Naive thymus-derived CD4-positive, alpha-beta T cell (primary cell): ENCODE results near the gene POC1A. TPM values are rescaled to one million over a fixed set of nuclear protein-coding genes. Genes with fewer than 3 reads are reported as not detected.
"Not testable (repeated sequence)": the region's sequence is repeated elsewhere in the genome, so short reads cannot be mapped to it uniquely, and the experiment has no call there.

Source experiments
- ATAC-seq: fragments of 150-1000 bp; cut with Tn5 transposase; 2 replicates; pipeline ENCODE4 v1.10.0; 2021; ENCODE audit warnings: mild to moderate bottlenecking, moderate library complexity
- CTCF ChIA-PET: fragments of 350-600 bp; sonication (Branson Sonifier 250); formaldehyde crosslinking; loops from one replicate; lab custom pipeline; 2021; ENCODE audit warnings: antibody characterized with exemption; lab: Charles Lee
- POLR2A ChIA-PET: fragments of 350-600 bp; sonication (Branson Sonifier 250); formaldehyde crosslinking; loops from one replicate; lab custom pipeline; 2021; ENCODE audit warnings: antibody characterized with exemption, inconsistent platforms; lab: Charles Lee
- DNase-seq, 9 donors: peaks; one replicate each; pipeline versions ENCODE4 v3.0.0 to v3.0.0-alpha.2; 2020 to 2022; ENCODE audit warnings: mixed read lengths in 1 of 9
- H3K27ac ChIP-seq: one replicate; pipeline ENCODE4 v1.7.0; 2013; ENCODE audit warnings: mild to moderate bottlenecking, low read depth, low read length, moderate library complexity
- H3K27me3 ChIP-seq, 2 donors: one replicate each; pipeline ENCODE4 v1.7.0; 2013; ENCODE audit warnings: low read length in 2 of 2, mild to moderate bottlenecking in 2 of 2, moderate library complexity in 2 of 2; ENCODE audit not compliant: control insufficient read depth in 2 of 2, insufficient read depth in 2 of 2
- H3K36me3 ChIP-seq, 3 experiments: 1 replicate in 2 of 3; 2 replicates in 1 of 3; pipeline ENCODE4 v1.7.0; 2013; ENCODE audit warnings: low read length in 3 of 3, mild to moderate bottlenecking in 3 of 3, moderate library complexity in 1 of 3; ENCODE audit not compliant: insufficient read depth in 3 of 3, control insufficient read depth in 2 of 3
- H3K4me1 ChIP-seq, 2 donors: one replicate each; pipeline ENCODE4 v1.7.0; 2013; ENCODE audit warnings: low read length in 2 of 2, mild to moderate bottlenecking in 2 of 2, moderate library complexity in 1 of 2; ENCODE audit not compliant: control insufficient read depth in 2 of 2, insufficient read depth in 2 of 2
- H3K4me3 ChIP-seq: 2 replicates; pipeline ENCODE4 v1.7.0; 2013; ENCODE audit warnings: mild to moderate bottlenecking, low read length
- H3K9me3 ChIP-seq, 3 experiments: 1 replicate in 2 of 3; 2 replicates in 1 of 3; pipeline ENCODE4 v1.7.0; 2013; ENCODE audit warnings: low read length in 3 of 3; ENCODE audit not compliant: control insufficient read depth in 2 of 3
- H3K27ac Mint-ChIP-seq, 9 donors: one replicate each; pipeline ENCODE4 v1.8.0; 2020 to 2022; ENCODE audit warnings: mixed read lengths in 9 of 9, mild to moderate bottlenecking in 8 of 9, moderate library complexity in 5 of 9, inconsistent platforms in 2 of 9
- H3K27me3 Mint-ChIP-seq, 5 donors: one replicate each; pipeline ENCODE4 v1.8.0; 2021 to 2022; ENCODE audit warnings: mixed read lengths in 5 of 5, mild to moderate bottlenecking in 1 of 5
- H3K36me3 Mint-ChIP-seq, 5 donors: one replicate each; pipeline ENCODE4 v1.8.0; 2020 to 2022; ENCODE audit warnings: mixed read lengths in 5 of 5, mild to moderate bottlenecking in 3 of 5, inconsistent platforms in 1 of 5
- H3K4me1 Mint-ChIP-seq, 7 donors: one replicate each; pipeline ENCODE4 v1.8.0; 2020 to 2022; ENCODE audit warnings: mixed read lengths in 7 of 7, mild to moderate bottlenecking in 3 of 7, inconsistent platforms in 1 of 7
- H3K4me3 Mint-ChIP-seq, 10 donors: one replicate each; pipeline ENCODE4 v1.8.0; 2020 to 2022; ENCODE audit warnings: mild to moderate bottlenecking in 10 of 10, mixed read lengths in 10 of 10, moderate library complexity in 6 of 10, inconsistent platforms in 2 of 10
- H3K9me3 Mint-ChIP-seq, 11 donors: one replicate each; pipeline ENCODE4 v1.8.0; 2020 to 2022; ENCODE audit warnings: mixed read lengths in 11 of 11, mild to moderate bottlenecking in 4 of 11, inconsistent platforms in 1 of 11, moderate library complexity in 1 of 11
- intact Hi-C, 2 donors: fragments of 100-400 bp; cut with micrococcal nuclease; formaldehyde crosslinking; loops; one replicate each; pipeline ENCODE4 v1.15.1; 2023
- polyA plus RNA-seq, 2 donors: library from polyadenylated mRNA; unstranded; fragments of 300-500 nt; fragmentation: Illumina TruSeq; gene quantifications; one replicate each; pipeline ENCODE4 v1.2.3, GENCODE V29; 2021
- total RNA-seq, 6 experiments: library from RNA in 5 of 6; stranded (reverse) in 5 of 6; gene quantifications; 1 replicate in 5 of 6; 2 replicates in 1 of 6; pipeline ENCODE4 v1.2.3 and lab custom pipeline; 2021 to 2026

POC1A gene
- total and polyA plus RNA-seq, 7 experiments from 2014 or later: 0.58 to 19.7 (median 1.3) TPM

DNA sequence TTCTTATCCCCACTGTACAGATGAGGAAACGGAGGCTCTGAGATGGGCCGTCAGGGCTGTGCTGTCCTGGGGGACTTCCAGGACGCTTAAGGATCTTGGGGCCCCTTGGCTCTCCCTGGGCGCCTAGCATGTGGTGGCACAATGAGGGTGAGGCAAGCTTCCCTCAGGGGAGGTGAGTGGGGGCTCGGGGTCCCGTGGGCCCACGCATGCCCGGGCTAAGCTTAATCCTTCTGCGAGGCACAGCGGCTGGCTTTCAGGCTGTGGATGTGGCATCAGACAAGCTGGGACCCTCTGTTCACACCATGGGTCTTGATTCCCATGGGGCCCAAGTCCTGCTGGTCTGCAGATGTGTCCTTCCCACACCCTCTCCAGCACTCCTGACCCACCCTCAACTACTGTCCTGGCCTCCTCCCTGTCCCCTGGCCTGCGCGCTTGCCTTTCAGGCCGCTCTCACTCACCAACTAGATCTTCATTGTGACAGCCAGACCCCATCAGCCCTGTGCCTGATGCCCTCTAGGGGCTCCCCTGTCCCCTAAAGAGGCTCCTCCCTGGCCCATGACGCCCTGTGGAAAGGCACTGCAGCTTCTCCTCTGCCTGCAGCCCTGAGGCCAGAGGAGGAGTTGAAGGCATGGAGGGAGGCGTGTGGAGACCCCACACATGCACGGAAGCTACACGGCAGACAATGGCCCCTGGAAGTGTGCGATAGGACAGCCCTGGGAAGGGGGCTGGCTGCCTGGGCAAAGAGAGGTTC, 109.2 kb downstream of the POC1A start:
- H3K27me3 Mint-ChIP-seq: peaks cover 0 to 9% (median 0%) of the 10 kb centered on the region in 5 donors
- no peak overlapping the region for H3K4me3 ChIP-seq
- H3K9me3 Mint-ChIP-seq: no peaks in the 10 kb centered on the region
- ChIA-PET CTCF (interaction anchor here (0.8 kb wide), 1 partner anchor 9 kb away, joined by 3 read pairs; no protein-coding TSS in a partner anchor), POLR2A (interaction anchor here (1.9 kb wide), 1 partner anchor 12 kb away, joined by 7 read pairs; the partner anchor contains the start of gene DUSP7)
- H3K4me1 Mint-ChIP-seq: peaks cover 6 to 57% (median 45%) of the 10 kb centered on the region in 7 donors
- H3K9me3 ChIP-seq: no peaks in the 10 kb centered on the region
- peak overlapping the region in 1 of 10 donors; percentile 47 for H3K4me3 Mint-ChIP-seq
- intact Hi-C loops: no loop called here
- DNase-seq (no peak), ATAC-seq (peak; percentile 25)
- no peaks in the 10 kb centered on the region for H3K27me3 ChIP-seq
- peaks cover 6 to 20% (median 14%) of the 10 kb centered on the region in 3 experiments for H3K36me3 ChIP-seq
- H3K36me3 Mint-ChIP-seq: peaks cover 0 to 11% (median 6%) of the 10 kb centered on the region in 5 donors
- peaks cover 12 to 26% of the 10 kb centered on the region in 2 donors for H3K4me1 ChIP-seq
- peak overlapping the region in 8 of 9 donors; percentile 45 to 88 (median 82) for H3K27ac Mint-ChIP-seq
- peak overlapping the region; percentile 55 for H3K27ac ChIP-seq

DNA sequence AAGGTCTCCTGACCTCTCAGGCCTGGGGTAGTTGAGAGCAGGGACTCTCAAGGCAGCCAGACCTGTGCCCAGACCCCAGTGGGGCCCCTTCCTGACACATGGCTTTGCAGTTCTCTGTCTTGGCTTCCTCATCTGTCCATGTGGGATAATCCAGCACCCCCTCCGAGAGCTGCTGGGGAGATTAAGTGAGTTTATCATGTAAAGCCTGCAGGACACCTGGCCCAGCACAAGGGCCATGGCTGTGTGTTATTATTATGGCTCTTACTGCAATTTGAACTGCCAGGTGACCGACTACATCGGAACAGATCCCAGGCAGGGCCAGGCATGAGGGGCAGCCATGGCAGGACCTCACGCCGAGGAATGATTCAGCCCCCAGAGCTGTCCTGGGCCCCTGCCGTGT, 110.5 kb downstream of the POC1A start:
- DNase-seq: no peak

DNA sequence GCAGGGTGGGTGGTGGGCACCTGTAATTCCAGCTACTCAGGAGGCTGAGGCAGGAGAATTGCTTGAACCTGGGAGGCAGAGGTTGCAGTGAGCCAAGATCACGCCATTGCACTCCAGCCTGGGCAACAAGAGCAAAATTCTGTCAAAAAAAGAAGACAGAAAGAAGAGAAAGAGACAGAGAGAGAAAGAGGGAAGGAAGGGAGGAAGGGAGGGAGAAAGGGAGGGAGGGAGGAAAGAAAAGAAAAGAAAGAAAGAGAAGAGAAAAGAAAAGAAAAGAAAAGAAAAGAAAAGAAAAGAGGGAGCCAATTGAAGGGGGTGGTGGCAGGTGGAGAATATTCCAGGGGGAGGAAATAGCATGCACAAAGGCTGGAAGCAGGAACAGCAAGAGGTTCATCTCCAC, 111.2 kb downstream of the POC1A start:
- Mint-ChIP-seq H3K27ac (peak overlapping the region in 2 of 9 donors; percentile 23 to 33), H3K4me1 (peaks cover 0 to 37% (median 29%) of the 10 kb centered on the region in 7 donors)
- H3K27ac ChIP-seq, intact Hi-C loops, H3K4me3 Mint-ChIP-seq, H3K27me3 Mint-ChIP-seq, H3K9me3 Mint-ChIP-seq, H3K4me3 ChIP-seq, H3K4me1 ChIP-seq, H3K9me3 ChIP-seq, H3K36me3 Mint-ChIP-seq, DNase-seq, H3K36me3 ChIP-seq, ATAC-seq, H3K27me3 ChIP-seq: not testable (repeated sequence)
- ChIA-PET CTCF (interaction anchor here (1.3 kb wide), 1 partner anchor 11 kb away, joined by 4 read pairs; no protein-coding TSS in a partner anchor), POLR2A (interaction anchor here (1.4 to 2.7 kb wide), 2 partner anchors 9 to 10 kb away, joined by 7 to 10 read pairs; no protein-coding TSS in a partner anchor)

More for the DNA sequence above, 110.5 kb downstream of the POC1A start:
- H3K9me3 ChIP-seq: no peaks in the 10 kb centered on the region
- Mint-ChIP-seq H3K27ac (peak overlapping the region in 2 of 9 donors; percentile 14 to 45), H3K36me3 (no peaks in the 10 kb centered on the region), H3K27me3 (peaks cover 0 to 9% (median 0%) of the 10 kb centered on the region in 5 donors), H3K4me3 (peak overlapping the region in 1 of 10 donors; percentile 5), H3K4me1 (peaks cover 0 to 44% (median 35%) of the 10 kb centered on the region in 7 donors), H3K9me3 (no peaks in the 10 kb centered on the region)
- peaks cover 0 to 7% (median 3%) of the 10 kb centered on the region in 3 experiments for H3K36me3 ChIP-seq
- H3K4me1 ChIP-seq: peaks cover 0 to 14% of the 10 kb centered on the region in 2 donors
- intact Hi-C loops: no loop called here
- no peaks in the 10 kb centered on the region for H3K27me3 ChIP-seq
- POLR2A ChIA-PET: interaction anchor here (1.4 kb wide), 1 partner anchor 10 kb away, joined by 7 read pairs; no protein-coding TSS in a partner anchor
- no peak overlapping the region for H3K27ac ChIP-seq
- no peak overlapping the region for H3K4me3 ChIP-seq
- ATAC-seq: no peak
- CTCF ChIA-PET: interaction anchor here (1.3 kb wide), 1 partner anchor 11 kb away, joined by 4 read pairs; no protein-coding TSS in a partner anchor

DNA sequence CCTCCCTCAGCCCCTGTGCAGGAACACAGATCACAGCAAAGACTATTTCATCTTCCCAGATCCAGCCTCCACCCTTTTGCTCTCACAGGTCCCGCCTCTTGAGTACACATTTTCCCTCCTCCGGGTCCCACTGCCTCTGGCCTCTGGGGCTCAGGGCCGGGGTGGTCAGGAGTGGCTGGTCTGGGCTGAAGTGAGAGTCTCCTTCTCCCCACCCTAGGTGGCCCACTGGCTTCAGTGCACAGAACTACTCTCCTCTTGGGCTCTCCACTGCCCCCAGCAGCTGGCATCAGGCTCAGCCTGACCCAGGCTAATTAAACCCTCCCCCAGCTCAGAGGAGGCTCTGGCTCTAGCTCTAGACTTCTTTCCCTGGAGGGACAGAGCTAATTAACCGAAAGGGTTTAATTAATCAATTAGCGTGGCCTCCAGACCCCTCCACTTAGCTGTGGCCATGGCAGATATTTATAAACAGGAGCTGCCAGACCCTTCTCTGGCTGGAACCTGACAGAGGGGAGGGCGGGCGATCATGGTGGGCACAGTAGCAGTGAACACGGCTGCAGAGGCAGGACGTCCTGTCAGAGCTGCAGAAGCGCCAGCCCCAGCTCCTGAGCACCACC, 113.0 kb downstream of the POC1A start:
- H3K4me1 Mint-ChIP-seq: peaks cover 0 to 34% (median 27%) of the 10 kb centered on the region in 7 donors
- POLR2A ChIA-PET: interaction anchor here (2.7 kb wide), 1 partner anchor 11 kb away, joined by 10 read pairs; no protein-coding TSS in a partner anchor
- intact Hi-C loops: no loop called here

DNA sequence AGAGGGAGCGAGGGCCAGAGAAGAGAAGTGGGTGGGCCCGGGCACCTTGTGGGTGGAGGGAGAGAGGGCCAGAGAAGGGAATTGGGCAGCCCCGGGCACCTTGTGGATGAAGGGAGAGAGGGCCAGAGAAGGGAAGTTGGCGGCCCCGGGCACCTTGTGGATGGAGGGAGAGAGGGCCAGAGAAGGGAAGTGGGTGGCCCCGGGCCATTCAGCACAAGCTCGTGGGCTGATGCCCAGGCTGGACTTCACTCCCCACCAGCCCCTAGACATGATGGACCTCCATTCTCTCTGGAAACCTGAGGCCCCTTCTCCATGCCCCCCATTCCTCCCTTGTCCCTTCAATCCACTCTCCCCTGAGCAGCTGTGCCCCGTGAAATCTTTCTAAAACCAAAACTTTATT, 113.6 kb downstream of the POC1A start:
- Mint-ChIP-seq H3K4me3 (no peak overlapping the region), H3K27me3 (peaks cover 0 to 9% (median 0%) of the 10 kb centered on the region in 5 donors), H3K4me1 (peaks cover 0 to 32% (median 23%) of the 10 kb centered on the region in 7 donors), H3K27ac (peak overlapping the region in 2 of 9 donors; percentile 41 to 72), H3K36me3 (no peaks in the 10 kb centered on the region), H3K9me3 (no peaks in the 10 kb centered on the region)
- H3K36me3 ChIP-seq: no peaks in the 10 kb centered on the region
- H3K27ac ChIP-seq: no peak overlapping the region
- ChIA-PET CTCF (interaction anchor here (1.0 to 1.5 kb wide), 2 partner anchors 12 to 80 kb away, joined by 4 to 5 read pairs; no protein-coding TSS in a partner anchor), POLR2A (interaction anchor here (2.7 kb wide), 1 partner anchor 12 kb away, joined by 10 read pairs; no protein-coding TSS in a partner anchor)
- intact Hi-C loops: no loop called here
- H3K4me1 ChIP-seq: no peaks in the 10 kb centered on the region
- ATAC-seq (no peak), DNase-seq (no peak)
- no peak overlapping the region for H3K4me3 ChIP-seq
- H3K9me3 ChIP-seq: no peaks in the 10 kb centered on the region
- H3K27me3 ChIP-seq: no peaks in the 10 kb centered on the region

More for the DNA sequence above, 113.0 kb downstream of the POC1A start:
- DNase-seq: no peak
- H3K4me3 ChIP-seq: no peak overlapping the region
- Mint-ChIP-seq H3K4me3 (no peak overlapping the region), H3K9me3 (no peaks in the 10 kb centered on the region), H3K27me3 (peaks cover 0 to 9% (median 0%) of the 10 kb centered on the region in 5 donors), H3K36me3 (no peaks in the 10 kb centered on the region), H3K27ac (peak overlapping the region in 3 of 9 donors; percentile 28 to 72 (median 41))
- H3K4me1 ChIP-seq: no peaks in the 10 kb centered on the region
- no peaks in the 10 kb centered on the region for H3K9me3 ChIP-seq
- H3K36me3 ChIP-seq: no peaks in the 10 kb centered on the region
- no peaks in the 10 kb centered on the region for H3K27me3 ChIP-seq
- no peak for ATAC-seq
- CTCF ChIA-PET: interaction anchor here (0.6 to 1.5 kb wide), 3 partner anchors 11 to 79 kb away, joined by 4 to 5 read pairs (median 4); no protein-coding TSS in a partner anchor
- H3K27ac ChIP-seq: no peak overlapping the region

DNA sequence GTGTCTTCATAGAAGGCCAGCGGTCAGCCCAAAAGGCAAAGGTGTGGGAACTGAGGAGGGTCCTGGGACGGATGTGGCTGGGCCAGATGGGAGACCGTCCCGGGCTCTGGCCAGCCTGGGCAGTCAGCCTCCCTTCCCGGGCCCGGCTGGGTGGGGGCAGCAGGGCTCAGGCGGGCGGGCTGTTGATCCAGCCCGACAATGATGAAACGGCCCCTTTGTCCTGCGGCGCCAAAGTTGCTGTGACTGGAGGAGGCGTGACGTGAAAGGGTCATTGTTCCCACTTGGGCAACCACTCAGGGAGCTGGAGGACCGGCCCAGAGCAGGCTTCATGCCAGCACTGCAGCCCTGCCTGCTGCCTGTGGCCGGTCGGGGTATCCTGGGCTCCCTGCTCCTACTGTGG, 114.4 kb downstream of the POC1A start:
- H3K9me3 Mint-ChIP-seq: no peaks in the 10 kb centered on the region

More for the DNA sequence above, 114.4 kb downstream of the POC1A start:
- H3K27ac Mint-ChIP-seq: no peak overlapping the region
- peaks cover 0 to 9% (median 0%) of the 10 kb centered on the region in 5 donors for H3K27me3 Mint-ChIP-seq
- DNase-seq (no peak), ATAC-seq (no peak)
- intact Hi-C loops: loop anchor here in 1 of 2 donors (5.0 kb wide), 1 partner anchor 37 kb away; no protein-coding TSS in a partner anchor
- H3K27ac ChIP-seq: no peak overlapping the region
- POLR2A ChIA-PET: no interaction called here
- no peak overlapping the region for H3K4me3 Mint-ChIP-seq
- CTCF ChIA-PET: no interaction called here
- H3K36me3 ChIP-seq: no peaks in the 10 kb centered on the region
- no peaks in the 10 kb centered on the region for H3K27me3 ChIP-seq
- no peaks in the 10 kb centered on the region for H3K4me1 ChIP-seq
- H3K36me3 Mint-ChIP-seq: no peaks in the 10 kb centered on the region
- peaks cover 0 to 24% (median 17%) of the 10 kb centered on the region in 7 donors for H3K4me1 Mint-ChIP-seq
- H3K9me3 ChIP-seq: no peaks in the 10 kb centered on the region
- H3K4me3 ChIP-seq: no peak overlapping the region
